MM.1S (cell line): ENCODE measurements around the gene ALG14.

Experiments used
- DNase-seq: peaks from one replicate; pipeline ENCODE4 v3.0.0-alpha.2; 2015
- H2AFZ ChIP-seq: fragments of 300-600 bp; sonication (generic); 2 replicates; pipeline ENCODE4 v1.6.0; 2016; ENCODE audit warnings: antibody characterized with exemption, low read length
- H3F3A ChIP-seq: fragments of 300-600 bp; sonication (generic); 2 replicates; pipeline ENCODE4 v1.6.1; 2016; ENCODE audit warnings: mild to moderate bottlenecking, antibody characterized with exemption, low read length, moderate library complexity, mixed read lengths; ENCODE audit not compliant: insufficient read depth
- H3K27ac ChIP-seq: fragments of 300-600 bp; sonication (generic); 2 replicates; pipeline ENCODE4 v1.5.1; 2016; ENCODE audit warnings: mild to moderate bottlenecking, low read length
- H3K27me3 ChIP-seq: fragments of 300-600 bp; sonication (generic); replicated peaks from 2 replicates; pipeline ENCODE4 v1.6.0; 2016; ENCODE audit warnings: low read length; ENCODE audit not compliant: insufficient read depth
- H3K36me3 ChIP-seq: fragments of 300-600 bp; sonication (generic); replicated peaks from 2 replicates; pipeline ENCODE4 v1.6.1; 2016; ENCODE audit warnings: mild to moderate bottlenecking, low read length, mixed read lengths; ENCODE audit not compliant: insufficient read depth
- H3K4me1 ChIP-seq: fragments of 300-600 bp; sonication (generic); 2 replicates; pipeline ENCODE4 v1.6.1; 2016; ENCODE audit warnings: low read length, mixed read lengths
- H3K4me2 ChIP-seq: fragments of 300-600 bp; sonication (generic); 2 replicates; pipeline ENCODE4 v1.6.0; 2016; ENCODE audit warnings: low read depth, low read length
- H3K4me3 ChIP-seq: fragments of 300-600 bp; sonication (generic); 2 replicates; pipeline ENCODE4 v1.5.1; 2016; ENCODE audit warnings: low read length, mixed read lengths
- H3K79me2 ChIP-seq: fragments of 300-600 bp; sonication (generic); 2 replicates; pipeline ENCODE4 v1.6.1; 2016; ENCODE audit warnings: mixed run types, low read length, mixed read lengths
- H3K9ac ChIP-seq: fragments of 300-600 bp; sonication (generic); 2 replicates; pipeline ENCODE4 v1.6.1; 2016; ENCODE audit warnings: low read length, mixed read lengths
- H3K9me2 ChIP-seq: fragments of 300-600 bp; sonication (generic); replicated peaks from 2 replicates; pipeline ENCODE4 v1.6.1; 2016; ENCODE audit warnings: mild to moderate bottlenecking, low read length, mixed read lengths; ENCODE audit not compliant: insufficient read depth
- H3K9me3 ChIP-seq: fragments of 300-600 bp; sonication (generic); replicated peaks from 2 replicates; pipeline ENCODE4 v1.6.1; 2016; ENCODE audit warnings: mild to moderate bottlenecking, low read length, mixed read lengths; ENCODE audit not compliant: insufficient read depth
- H4K20me1 ChIP-seq: fragments of 300-600 bp; sonication (generic); 2 replicates; pipeline ENCODE4 v1.6.1; 2016; ENCODE audit warnings: mild to moderate bottlenecking, low read length, moderate library complexity, mixed read lengths; ENCODE audit not compliant: insufficient read depth
- CTCF ChIP-seq: fragments of 300-600 bp; sonication (generic); IDR thresholded peaks from 2 replicates; pipeline ENCODE4 v1.5.1; 2016; ENCODE audit warnings: antibody characterized with exemption, low read length, mixed read lengths
- EZH2 ChIP-seq: fragments of 300-600 bp; sonication (generic); optimal IDR thresholded peaks from 2 replicates; pipeline ENCODE3; 2017; ENCODE audit warnings: low read depth, mild to moderate bottlenecking, antibody characterized with exemption, low read length, mixed read lengths
- EZH2phosphoT487 ChIP-seq: fragments of 300-600 bp; sonication (generic); IDR thresholded peaks from 2 replicates; pipeline ENCODE4 v1.6.1; 2018; ENCODE audit warnings: antibody characterized with exemption, low read length

ALG14 gene

DNA sequence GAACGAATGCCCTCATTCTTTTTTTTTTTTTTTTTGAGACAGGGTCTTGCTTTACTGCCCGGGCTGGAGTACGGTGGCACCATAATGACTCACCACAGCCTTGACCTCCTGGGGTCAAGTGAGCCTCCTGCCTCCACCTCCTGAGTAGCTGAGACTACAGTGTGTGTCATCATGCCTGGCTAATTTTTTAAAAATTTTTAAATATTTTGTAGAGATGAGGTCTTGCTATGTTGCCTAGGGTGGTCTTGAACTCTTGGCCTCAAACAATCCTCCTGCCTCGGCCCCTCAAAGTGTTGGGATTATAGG, 69.4 kb downstream of the ALG14 start:
- H3K27ac ChIP-seq: no peak overlapping the region
- H4K20me1 ChIP-seq: no peaks in the 10 kb centered on the region

GRCh38 chr1:95002540-95003432, 70.0 kb downstream of the ALG14 start:
- Histone ChIP-seq H3F3A (no peaks in the 10 kb centered on the region), H4K20me1 (no peaks in the 10 kb centered on the region), H3K4me3 (no peak overlapping the region), H2AFZ (no peak overlapping the region), H3K9ac (no peak overlapping the region), H3K4me2 (no peak overlapping the region), H3K9me3 (no peaks in the 10 kb centered on the region), H3K4me1 (no peaks in the 10 kb centered on the region), H3K27ac (no peak overlapping the region), H3K79me2 (no peaks in the 10 kb centered on the region), H3K36me3 (no peaks in the 10 kb centered on the region), H3K9me2 (no peaks in the 10 kb centered on the region), H3K27me3 (no peaks in the 10 kb centered on the region)
- no peak for DNase-seq
- TF ChIP-seq EZH2 (no peak), EZH2phosphoT487 (no peak), CTCF (no peak)

More for the DNA sequence above, 69.4 kb downstream of the ALG14 start:
- Histone ChIP-seq H3K9me2 (no peaks in the 10 kb centered on the region), H3K4me3 (no peak overlapping the region), H3K36me3 (no peaks in the 10 kb centered on the region), H2AFZ (no peak overlapping the region), H3K27me3 (no peaks in the 10 kb centered on the region), H3K4me2 (no peak overlapping the region), H3K79me2 (no peaks in the 10 kb centered on the region), H3K9me3 (no peaks in the 10 kb centered on the region), H3K9ac (no peak overlapping the region), H3F3A (no peaks in the 10 kb centered on the region), H3K4me1 (no peaks in the 10 kb centered on the region)
- no peak for DNase-seq
- TF ChIP-seq EZH2 (no peak), CTCF (no peak), EZH2phosphoT487 (no peak)

DNA sequence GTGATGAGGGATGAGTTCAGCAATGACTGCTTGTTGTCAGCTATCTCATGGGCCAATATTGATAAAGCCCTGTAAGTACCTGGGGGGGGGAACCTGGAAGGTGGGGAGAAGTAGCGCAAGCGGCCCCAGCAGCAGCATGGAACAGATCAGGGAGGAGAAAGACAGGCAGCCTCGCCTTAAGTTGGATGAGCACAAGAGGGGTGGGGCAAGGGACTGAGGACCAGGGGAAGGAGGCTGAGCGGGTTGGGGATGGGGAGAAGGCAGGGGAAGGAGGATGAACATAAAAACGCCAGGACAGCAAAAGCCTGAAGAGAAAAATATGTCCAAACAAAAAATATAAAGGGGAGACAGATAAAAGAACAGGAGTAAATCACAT, 70.6 kb downstream of the ALG14 start:
- Histone ChIP-seq H3K9ac (no peak overlapping the region), H3K36me3 (no peaks in the 10 kb centered on the region), H3K4me1 (no peaks in the 10 kb centered on the region), H3K79me2 (no peaks in the 10 kb centered on the region), H3K27me3 (no peaks in the 10 kb centered on the region), H3K9me3 (no peaks in the 10 kb centered on the region), H3K9me2 (no peaks in the 10 kb centered on the region), H3F3A (no peaks in the 10 kb centered on the region), H2AFZ (no peak overlapping the region), H3K27ac (no peak overlapping the region), H3K4me3 (no peak overlapping the region), H3K4me2 (no peak overlapping the region), H4K20me1 (no peaks in the 10 kb centered on the region)
- DNase-seq: no peak
- TF ChIP-seq EZH2 (no peak), CTCF (no peak), EZH2phosphoT487 (no peak)
